Gastrocnemius medialis (tissue), 4 donors: ENCODE data around the gene EDNRA.

Experiments used
- POLR2A ChIP-seq, 2 donors: fragments of 450-650 bp; IDR thresholded peaks; one replicate each; pipeline ENCODE4 v1.6.1; 2017; ENCODE audit warnings: antibody characterized with exemption in 2 of 2, mild to moderate bottlenecking in 2 of 2, moderate library complexity in 2 of 2
- TF ChIP-seq, protein P1 (sequence below), 5 experiments: fragments of 450-650 bp in 3 of 5; fragments of 200-600 bp in 2 of 5; sonication (generic) in 2 of 5; IDR thresholded peaks in 4 of 5; conservative IDR thresholded peaks in 1 of 5; 1 replicate in 4 of 5; 2 replicates in 1 of 5; pipeline ENCODE4 v1.5.1; 2016 to 2019; ENCODE audit warnings: antibody characterized with exemption in 5 of 5, mild to moderate bottlenecking in 3 of 5, moderate library complexity in 3 of 5

DNA sequence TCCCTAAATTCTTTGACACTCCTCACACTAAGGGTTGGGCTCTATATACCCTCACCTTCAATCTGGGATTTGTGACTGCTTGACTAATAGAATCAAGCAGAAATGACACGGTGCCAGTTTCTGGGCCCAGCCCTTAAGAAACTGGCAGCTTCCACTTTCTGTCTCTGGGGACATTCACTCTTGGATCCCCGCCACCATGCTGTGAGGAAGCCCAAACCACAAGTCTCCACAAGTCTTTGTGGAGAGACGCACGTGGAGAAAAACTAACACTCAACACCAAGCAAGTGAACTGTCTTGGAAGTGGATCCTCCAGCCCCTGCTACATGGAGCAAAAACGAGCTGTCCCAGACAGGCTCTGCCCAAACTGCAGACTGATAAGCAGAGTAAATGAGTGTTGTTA is 1.1 kb upstream of the EDNRA start:
- TF ChIP-seq, protein P1, sequence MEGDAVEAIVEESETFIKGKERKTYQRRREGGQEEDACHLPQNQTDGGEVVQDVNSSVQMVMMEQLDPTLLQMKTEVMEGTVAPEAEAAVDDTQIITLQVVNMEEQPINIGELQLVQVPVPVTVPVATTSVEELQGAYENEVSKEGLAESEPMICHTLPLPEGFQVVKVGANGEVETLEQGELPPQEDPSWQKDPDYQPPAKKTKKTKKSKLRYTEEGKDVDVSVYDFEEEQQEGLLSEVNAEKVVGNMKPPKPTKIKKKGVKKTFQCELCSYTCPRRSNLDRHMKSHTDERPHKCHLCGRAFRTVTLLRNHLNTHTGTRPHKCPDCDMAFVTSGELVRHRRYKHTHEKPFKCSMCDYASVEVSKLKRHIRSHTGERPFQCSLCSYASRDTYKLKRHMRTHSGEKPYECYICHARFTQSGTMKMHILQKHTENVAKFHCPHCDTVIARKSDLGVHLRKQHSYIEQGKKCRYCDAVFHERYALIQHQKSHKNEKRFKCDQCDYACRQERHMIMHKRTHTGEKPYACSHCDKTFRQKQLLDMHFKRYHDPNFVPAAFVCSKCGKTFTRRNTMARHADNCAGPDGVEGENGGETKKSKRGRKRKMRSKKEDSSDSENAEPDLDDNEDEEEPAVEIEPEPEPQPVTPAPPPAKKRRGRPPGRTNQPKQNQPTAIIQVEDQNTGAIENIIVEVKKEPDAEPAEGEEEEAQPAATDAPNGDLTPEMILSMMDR (IDR thresholded peaks at IDR 0.05 in 4 of 5, conservative IDR thresholded peaks at IDR 0.05 in 1 of 5), result no peak
- TF ChIP-seq POLR2A (IDR thresholded peaks at IDR 0.05), result no peak
